ENCODE measurements around the gene SLC25A21. TPM values are rescaled to one million over a fixed set of nuclear protein-coding genes. Genes with fewer than 3 reads are reported as not detected.

SLC25A21 gene
- total and polyA plus RNA-seq, 10 of the 15 experiments (the other 5 are each of a cell fraction or from before 2014, with no cell fraction given): 0.06 to 0.72 (median 0.17) TPM; not detected in 3

- ChIA-PET POLR2A (no interaction called here), RAD21 (ENCODE audit: unreplicated experiment) (no interaction called here), SMC1A (ENCODE audit: uncharacterized antibody, unreplicated experiment) (no interaction called here), CTCF (interaction anchor here (0.9 kb wide), 1 partner anchor 600 kb away, joined by 3 read pairs; no protein-coding TSS in a partner anchor)
- no peaks in the 10 kb centered on the region for H3K27me3 ChIP-seq (replicated peaks in 1 of 2; ENCODE audit: control insufficient read depth in 2 of 2, insufficient read depth in 2 of 2, low read length in 1 of 2)
- no peak for FAIRE-seq
- no TSS peak for BruUV-seq (replicated peaks)
- no peak overlapping the region for H3K9ac ChIP-seq (ENCODE audit: control insufficient read depth, insufficient read depth, low read length)
- no peaks in the 10 kb centered on the region for H3K79me2 ChIP-seq (ENCODE audit: control insufficient read depth, insufficient read depth, low read length)
- ATAC-seq: no peak
- H3K27ac ChIP-seq (ENCODE audit: control insufficient read depth, insufficient read depth): no peak overlapping the region
- H3K9me3 ChIP-seq (replicated peaks; ENCODE audit: control insufficient read depth, insufficient read depth, low read length): no peaks in the 10 kb centered on the region; the same call in 2 of the 3 replicates
- H2AFZ ChIP-seq (ENCODE audit: control insufficient read depth, low read depth, low read length): no peak overlapping the region
- TF ChIP-seq ELK1 (IDR thresholded peaks at IDR 0.05; ENCODE audit: low read depth, low read length): no peak
- TF ChIP-seq POLR2A (IDR thresholded peaks at IDR 0.05; ENCODE audit: low read depth, low read length): no peak
- no peak for TF ChIP-seq NR2F1 (conservative IDR thresholded peaks at IDR 0.05)
- no peak for TF ChIP-seq EP300 (IDR thresholded peaks at IDR 0.05; ENCODE audit: borderline replicate concordance in 1 of 2, control insufficient read depth in 1 of 2, low read depth in 2 of 2, low read length in 2 of 2)
- TF ChIP-seq IRF3 (IDR thresholded peaks at IDR 0.05): no peak
- TF ChIP-seq NRF1 (conservative IDR thresholded peaks at IDR 0.05; ENCODE audit: low read depth, low read length): no peak
- no peak for TF ChIP-seq BHLHE40 (IDR thresholded peaks at IDR 0.05; ENCODE audit: borderline replicate concordance in 1 of 2, low read depth in 2 of 2, low read length in 1 of 2)
- TF ChIP-seq FOS (IDR thresholded peaks at IDR 0.05; ENCODE audit: borderline replicate concordance, extremely low read depth, insufficient read length): no peak
- no peak for TF ChIP-seq SUZ12 (IDR thresholded peaks at IDR 0.05; ENCODE audit: unreplicated experiment)
- TF ChIP-seq FOXM1 (IDR thresholded peaks at IDR 0.05; ENCODE audit: low read depth, low read length): no peak
- TF ChIP-seq NBN (IDR thresholded peaks at IDR 0.05): no peak
- TF ChIP-seq MEF2B (IDR thresholded peaks at IDR 0.05; ENCODE audit: partially characterized antibody, poor library complexity, severe bottlenecking): no peak
- TF ChIP-seq NFIC (IDR thresholded peaks at IDR 0.05; ENCODE audit: low read depth, low read length): no peak
- no peak for TF ChIP-seq SMC3 (IDR thresholded peaks at IDR 0.05; ENCODE audit: borderline replicate concordance, low read length)
- no peak for TF ChIP-seq TAF1 (IDR thresholded peaks at IDR 0.05; ENCODE audit: borderline replicate concordance, low read depth, low read length)
- no peak for TF ChIP-seq BCL11A (IDR thresholded peaks at IDR 0.05; ENCODE audit: low read depth, low read length)
- in situ Hi-C loops (cut with MboI) (loop anchor here (10.0 kb wide), 1 partner anchor 598 kb away; no protein-coding TSS in a partner anchor), intact Hi-C loops (cut with micrococcal nuclease; ENCODE audit: unreplicated experiment) (no loop called here)
- H3K4me1 ChIP-seq (ENCODE audit: control insufficient read depth, insufficient read depth, low read length): no peaks in the 10 kb centered on the region
- H4K20me1 ChIP-seq (ENCODE audit: control insufficient read depth, insufficient read depth): no peaks in the 10 kb centered on the region
- no peak overlapping the region for H3K4me3 ChIP-seq
- 0% methylated on average over 1 of the region's 1 CpG for WGBS (ENCODE audit: insufficient coverage, insufficient replicate concordance, low lambda C conversion rate, missing lambda C conversion rate)
- H3K36me3 ChIP-seq (ENCODE audit: control insufficient read depth in 2 of 2, insufficient read depth in 2 of 2, low read length in 1 of 2): no peaks in the 10 kb centered on the region
- DNase-seq (ENCODE audit: low read depth, low spot score): no peak
- H3K4me2 ChIP-seq (ENCODE audit: control insufficient read depth, insufficient read depth): no peak overlapping the region
Observed at GRCh38 chr14:37153005-37153404, 19.4 kb downstream of the SLC25A21 start.

Data from GM12878 (cell line).